Mesothelial cell of epicardium (in vitro differentiated cells): ENCODE measurements around the gene CRYBB1. TPM values are rescaled to one million over a fixed set of nuclear protein-coding genes. Genes with fewer than 3 reads are reported as not detected.

Experiments
- DNase-seq, 2 experiments: peaks; one replicate each; pipeline ENCODE4 v3.0.0; 2021; ENCODE audit warnings: low spot score in 2 of 2; ENCODE audit not compliant: unreplicated experiment in 2 of 2
- H3K27ac Mint-ChIP-seq: 2 replicates; pipeline ENCODE4 v1.8.0; 2021; ENCODE audit warnings: mixed read lengths
- H3K27me3 Mint-ChIP-seq: 2 replicates; pipeline ENCODE4 v1.8.0; 2021; ENCODE audit warnings: low read depth, mixed read lengths
- H3K36me3 Mint-ChIP-seq: 2 replicates; pipeline ENCODE4 v1.8.0; 2021; ENCODE audit warnings: mixed read lengths
- H3K4me1 Mint-ChIP-seq: 2 replicates; pipeline ENCODE4 v1.8.0; 2021; ENCODE audit warnings: mixed read lengths
- H3K4me3 Mint-ChIP-seq: 2 replicates; pipeline ENCODE4 v1.8.0; 2021; ENCODE audit warnings: mild to moderate bottlenecking, moderate library complexity, mixed read lengths
- H3K9me3 Mint-ChIP-seq: 2 replicates; pipeline ENCODE4 v1.8.0; 2021; ENCODE audit warnings: mixed read lengths
- CTCF ChIP-seq: fragments of 200-600 bp; sonication (generic); IDR thresholded peaks from one replicate; pipeline ENCODE4 v1.5.0; 2021; ENCODE audit warnings: antibody characterized with exemption; ENCODE audit not compliant: unreplicated experiment
- microRNA-seq: library from miRNA; unstranded; fragments of <30 nt; microRNA quantifications from one replicate; pipeline ENCODE4 v1.2.0, GENCODE V29; 2021; ENCODE audit warnings: inconsistent platforms, mixed read lengths
- total RNA-seq: library from RNA; stranded (reverse); gene quantifications from 3 replicates; pipeline ENCODE4 v1.2.1, GENCODE V29; 2021

The CRYBB1 gene
- total RNA-seq, 1 donor from 2014 or later: not detected

GRCh38 chr22:26549902-26550497 is 67.8 kb downstream of the CRYBB1 start:
- DNase-seq: no peak
- no peak overlapping the region for H3K27ac Mint-ChIP-seq
- H3K27me3 Mint-ChIP-seq: no peaks in the 10 kb centered on the region
- H3K4me3 Mint-ChIP-seq: no peak overlapping the region
- H3K4me1 Mint-ChIP-seq: peaks cover 5% of the 10 kb centered on the region
- TF ChIP-seq CTCF: no peak
- H3K36me3 Mint-ChIP-seq: no peaks in the 10 kb centered on the region
- H3K9me3 Mint-ChIP-seq: no peaks in the 10 kb centered on the region

Small RNAs within 50 kb of the gene (microRNA-seq; reads per million reads assigned to microRNA genes)
- gene MIR548J: 4.7 reads per million, percentile 16 among the genes with 10 or more reads in this experiment

Other genes starting within 250 kb of the CRYBB1 start
- gene ASPHD2, start 188.8 kb downstream of the CRYBB1 start, total RNA-seq: 1.9 to 2.6 TPM (median 2.5 TPM) in 3 replicates
- gene HPS4, start 134.2 kb downstream of the CRYBB1 start, total RNA-seq: 54.1 to 55.9 TPM (median 55.6 TPM) in 3 replicates
- 23.5 to 25.2 TPM (median 24.1 TPM) in 3 replicates for gene SRRD, start 134.2 kb downstream of the CRYBB1 start, total RNA-seq
- gene TFIP11, start 105.6 kb downstream of the CRYBB1 start, total RNA-seq: 36.4 to 39.3 TPM (median 37.9 TPM) in 3 replicates
- gene TPST2, start 27.9 kb downstream of the CRYBB1 start, total RNA-seq: 17.2 to 19.4 TPM (median 18.5 TPM) in 3 replicates
- not detected in 3 replicates for gene CRYBA4, start 3.9 kb upstream of the CRYBB1 start, total RNA-seq
- 6.6 to 7.0 TPM (median 6.7 TPM) in 3 replicates for gene MIAT, start 39.6 kb upstream of the CRYBB1 start, total RNA-seq